H1 (cell line): ENCODE results near the gene CHD2. TPM values are rescaled to one million over a fixed set of nuclear protein-coding genes. Genes with fewer than 3 reads are reported as not detected.

Experiments used
- CTCF ChIA-PET: fragments of 300-600 bp; sonication (Branson Sonifier 250); formaldehyde crosslinking; loops from one replicate; lab custom pipeline; 2021; ENCODE audit not compliant: partially characterized antibody; lab: Charles Lee
- POLR2A ChIA-PET: fragments of 300-600 bp; sonication (Branson Sonifier 250); formaldehyde crosslinking; loops from one replicate; lab custom pipeline; 2021; ENCODE audit warnings: inconsistent platforms; ENCODE audit not compliant: partially characterized antibody; lab: Charles Lee
- DNase-seq, 2 experiments: peaks; one replicate each; pipeline versions ENCODE4 v3.0.0 to v3.0.0-alpha.2; 2010 to 2022; ENCODE audit warnings: low spot score in 2 of 2, low read depth in 1 of 2, mixed read lengths in 1 of 2
- FAIRE-seq: peaks from 2 replicates; lab custom pipeline; 2011; peaks lifted over from hg19 to GRCh38; lab: Jason Lieb, UNC
- H2AFZ ChIP-seq: 2 replicates; pipeline ENCODE4 v1.8.1; 2012; ENCODE audit warnings: low read length, inconsistent platforms
- H2AK5ac ChIP-seq: 2 replicates; pipeline ENCODE4 v1.6.1; 2013; ENCODE audit warnings: low read depth, low read length
- H2BK120ac ChIP-seq: replicated peaks from 2 replicates; pipeline ENCODE3; 2013; ENCODE audit warnings: low read depth, low read length, inconsistent platforms
- H2BK12ac ChIP-seq: 2 replicates; pipeline ENCODE4 v1.6.1; 2013; ENCODE audit warnings: low read depth, low read length
- H2BK15ac ChIP-seq: 2 replicates; pipeline ENCODE4 v1.6.1; 2013; ENCODE audit warnings: low read length
- H2BK20ac ChIP-seq: 2 replicates; pipeline ENCODE4 v1.6.1; 2013; ENCODE audit warnings: low read length
- H2BK5ac ChIP-seq: 2 replicates; pipeline ENCODE4 v1.6.1; 2013; ENCODE audit warnings: low read depth, low read length
- H3K14ac ChIP-seq: 2 replicates; pipeline ENCODE4 v1.6.1; 2013; ENCODE audit warnings: inconsistent platforms; ENCODE audit not compliant: insufficient read length
- H3K18ac ChIP-seq: 2 replicates; pipeline ENCODE4 v1.6.1; 2013; ENCODE audit warnings: low read length; ENCODE audit errors: extremely low read depth
- H3K23ac ChIP-seq: 2 replicates; pipeline ENCODE4 v1.6.1; 2013; ENCODE audit warnings: inconsistent platforms; ENCODE audit not compliant: insufficient read length
- H3K23me2 ChIP-seq: 2 replicates; pipeline ENCODE4 v1.6.1; 2013; ENCODE audit warnings: low read depth, low read length
- H3K27ac ChIP-seq: 2 replicates; pipeline ENCODE4 v1.6.1; 2011; ENCODE audit warnings: low read depth, low read length, inconsistent platforms
- H3K27me3 ChIP-seq, 4 experiments: replicated peaks in 1 of 4; 1 replicate in 1 of 4; 2 replicates in 3 of 4; pipeline versions ENCODE4 v1.6.1 to v1.8.1; 2011 to 2013; ENCODE audit warnings: low read length in 3 of 4, mild to moderate bottlenecking in 3 of 4, inconsistent platforms in 2 of 4, mixed read lengths in 2 of 4, moderate library complexity in 1 of 4; ENCODE audit not compliant: control insufficient read depth in 3 of 4, insufficient read depth in 3 of 4; ENCODE audit errors: extremely low read depth in 1 of 4
- H3K36me3 ChIP-seq, 4 experiments: 2 replicates each; pipeline versions ENCODE4 v1.6.1 to v1.8.1; 2011 to 2013; ENCODE audit warnings: mild to moderate bottlenecking in 4 of 4, low read length in 3 of 4, moderate library complexity in 2 of 4, control low read depth in 1 of 4, inconsistent platforms in 1 of 4; ENCODE audit not compliant: insufficient read depth in 4 of 4, control insufficient read depth in 2 of 4
- H3K4ac ChIP-seq: replicated peaks from 2 replicates; pipeline ENCODE3; 2013; ENCODE audit warnings: low read length, low read depth, mixed read lengths, inconsistent platforms; ENCODE audit not compliant: insufficient read length
- H3K4me1 ChIP-seq, 4 experiments: replicated peaks in 1 of 4; 1 replicate in 1 of 4; 2 replicates in 3 of 4; pipeline versions ENCODE4 v1.6.1 to v1.8.1; 2011 to 2013; ENCODE audit warnings: low read length in 3 of 4, inconsistent platforms in 2 of 4, mixed read lengths in 1 of 4; ENCODE audit not compliant: insufficient read depth in 4 of 4, control insufficient read depth in 3 of 4
- H3K4me2 ChIP-seq, 2 experiments: 2 replicates each; pipeline versions ENCODE4 v1.6.1 to v1.8.1; 2011 to 2013; ENCODE audit warnings: low read depth in 2 of 2, low read length in 2 of 2, control low read depth in 1 of 2, inconsistent platforms in 1 of 2, mild to moderate bottlenecking in 1 of 2; ENCODE audit not compliant: insufficient read depth in 1 of 2
- H3K4me3 ChIP-seq, 4 experiments: fragments of 200-600, 300-600 bp in 1 of 4; sonication (generic), shearing (Covaris generic), sonication (Bioruptor Twin) in 1 of 4; 2 replicates each; pipeline versions ENCODE4 v1.5.1 to v1.8.1; 2011 to 2016; ENCODE audit warnings: low read length in 4 of 4, low read depth in 3 of 4, control low read depth in 2 of 4, inconsistent platforms in 2 of 4, mild to moderate bottlenecking in 2 of 4, mixed read lengths in 1 of 4, moderate library complexity in 1 of 4; ENCODE audit not compliant: insufficient read depth in 2 of 4; ENCODE audit errors: extremely low read depth in 1 of 4
- H3K56ac ChIP-seq: replicated peaks from 2 replicates; pipeline ENCODE3; 2013; ENCODE audit warnings: low read depth, mild to moderate bottlenecking, mixed read lengths, low read length, inconsistent platforms; ENCODE audit not compliant: insufficient read length
- H3K79me1 ChIP-seq: 2 replicates; pipeline ENCODE4 v1.6.1; 2013; ENCODE audit warnings: low read depth, low read length, control low read depth
- H3K79me2 ChIP-seq, 2 experiments: 2 replicates each; pipeline versions ENCODE4 v1.6.1 to v1.8.1; 2012 to 2013; ENCODE audit warnings: low read length in 2 of 2, mild to moderate bottlenecking in 2 of 2, inconsistent platforms in 1 of 2; ENCODE audit not compliant: insufficient read depth in 2 of 2, control insufficient read depth in 1 of 2
- H3K9ac ChIP-seq, 4 experiments: replicated peaks in 1 of 4; 1 replicate in 1 of 4; 2 replicates in 3 of 4; pipeline versions ENCODE4 v1.6.1 to v1.8.1; 2011 to 2013; ENCODE audit warnings: low read depth in 3 of 4, low read length in 3 of 4, control low read depth in 2 of 4, mild to moderate bottlenecking in 2 of 4, moderate library complexity in 2 of 4, inconsistent platforms in 1 of 4; ENCODE audit errors: extremely low read depth in 1 of 4
- H3K9me3 ChIP-seq, 2 experiments: 2 replicates each; pipeline versions ENCODE4 v1.6.1 to v1.8.1; 2012 to 2013; ENCODE audit warnings: mild to moderate bottlenecking in 2 of 2, moderate library complexity in 2 of 2, control low read depth in 1 of 2, inconsistent platforms in 1 of 2, low read depth in 1 of 2, low read length in 1 of 2, mixed read lengths in 1 of 2; ENCODE audit not compliant: insufficient read depth in 2 of 2
- H4K20me1 ChIP-seq, 2 experiments: replicated peaks in 1 of 2; 2 replicates each; pipeline versions ENCODE3 to v1.8.1; 2011 to 2013; ENCODE audit warnings: inconsistent platforms in 2 of 2, low read length in 2 of 2, mild to moderate bottlenecking in 1 of 2; ENCODE audit not compliant: insufficient read depth in 2 of 2, control insufficient read depth in 1 of 2
- H4K5ac ChIP-seq: 2 replicates; pipeline ENCODE4 v1.6.1; 2013; ENCODE audit warnings: low read length, low read depth, mixed read lengths, inconsistent platforms; ENCODE audit not compliant: insufficient read length
- H4K8ac ChIP-seq: 2 replicates; pipeline ENCODE4 v1.8.0; 2013; ENCODE audit warnings: mild to moderate bottlenecking, moderate library complexity, low read length, inconsistent platforms; ENCODE audit not compliant: insufficient read depth; ENCODE audit errors: extremely low read depth
- H4K91ac ChIP-seq: replicated peaks from 2 replicates; pipeline ENCODE3; 2013; ENCODE audit warnings: low read length, mixed read lengths, inconsistent platforms; ENCODE audit not compliant: insufficient read length
- JUN ChIP-seq: IDR thresholded peaks from 2 replicates; pipeline ENCODE4 v1.6.1; 2011; ENCODE audit warnings: low read depth, mild to moderate bottlenecking, improper control_type of control experiment, low read length
- POLR2AphosphoS5 ChIP-seq: IDR thresholded peaks from 2 replicates; pipeline ENCODE4 v1.6.1; 2011; ENCODE audit warnings: low read depth, low read length
- WGBS, 2 experiments: shearing (Covaris generic) in 1 of 2; methylation state at CpG; one replicate each; pipeline versions ENCODE4 v1.1.6 to v1.1.7; 2013 to 2015; ENCODE audit warnings: low lambda C conversion rate in 2 of 2, mixed read lengths in 2 of 2, inconsistent platforms in 1 of 2, low coverage in 1 of 2, missing lambda C conversion rate in 1 of 2; ENCODE audit not compliant: insufficient replicate concordance in 2 of 2, insufficient coverage in 1 of 2, insufficient read length in 1 of 2; ENCODE audit errors: extremely low coverage in 1 of 2, missing lambda C conversion rate in 1 of 2; 5-methylcytosine and 5-hydroxymethylcytosine counted together
- polyA plus RNA-seq, 7 experiments: library from polyadenylated mRNA; depleted of rRNA in 3 of 7; stranded (reverse) in 5 of 7; unstranded in 2 of 7; fragments of >200 nt in 5 of 7; fragments of 200-250 nt in 2 of 7; gene quantifications; 1 replicate in 5 of 7; 2 replicates in 1 of 7; 4 replicates in 1 of 7; pipeline versions ENCODE4 v1.2.1 to v1.2.3, GENCODE V29; 2011 to 2013; ENCODE audit warnings: missing spikeins in 2 of 7, mixed read lengths in 2 of 7
- total RNA-seq: library from RNA; stranded (reverse); fragmentation: NEBNext Ultra II Directional; extraction: Animal tissue kit (Norgen Biotek cat#: 25700); gene quantifications from 2 replicates; pipeline ENCODE4 v1.2.1, GENCODE V29; 2021

CHD2 gene
- total and polyA plus RNA-seq, 2 of the 8 experiments (the other 6 are each of a cell fraction or from before 2014, with no cell fraction given) = 28.8 to 70.0 TPM

- no peak overlapping the region for H2BK12ac ChIP-seq
- no peaks in the 10 kb centered on the region for H3K27me3 ChIP-seq
- ChIA-PET POLR2A (interaction anchor here (1.1 to 1.3 kb wide), 2 partner anchors 20 to 25 kb away, joined by 3 read pairs; no protein-coding TSS in a partner anchor), CTCF (no interaction called here)
- H2AK5ac ChIP-seq = no peak overlapping the region
- no peak overlapping the region for H3K18ac ChIP-seq
- peaks cover 0 to 3% of the 10 kb centered on the region in 2 experiments for H4K20me1 ChIP-seq
- no peak overlapping the region for H4K8ac ChIP-seq
- H3K79me1 ChIP-seq = peaks cover 3% of the 10 kb centered on the region
- H3K36me3 ChIP-seq = peaks cover 43 to 94% (median 72%) of the 10 kb centered on the region in 4 experiments
- H2AFZ ChIP-seq = no peak overlapping the region
- no peaks in the 10 kb centered on the region for H3K4me1 ChIP-seq
- H3K27ac ChIP-seq = no peak overlapping the region
- no peak overlapping the region for H2BK15ac ChIP-seq
- FAIRE-seq (no peak), DNase-seq (no peak)
- H2BK5ac ChIP-seq = no peak overlapping the region
- no peaks in the 10 kb centered on the region for H3K23me2 ChIP-seq
- no peak overlapping the region for H3K23ac ChIP-seq
- no peak overlapping the region for H2BK120ac ChIP-seq
- H3K4me3 ChIP-seq = no peak overlapping the region
- no peak overlapping the region for H2BK20ac ChIP-seq
- no peak overlapping the region for H3K14ac ChIP-seq
- H3K9me3 ChIP-seq = no peaks in the 10 kb centered on the region
- H4K91ac ChIP-seq = no peak overlapping the region
- no peak overlapping the region for H3K9ac ChIP-seq
- H3K79me2 ChIP-seq = no peaks in the 10 kb centered on the region
- H3K56ac ChIP-seq = no peak overlapping the region
- 92% methylated on average over 4 of the region's 4 CpGs; no CpG with 5 or more reads in 1 of the 2 experiments for WGBS, 2 experiments
- no peak overlapping the region for H4K5ac ChIP-seq
- no peak overlapping the region for H3K4ac ChIP-seq
- H3K4me2 ChIP-seq = no peak overlapping the region
- peak; percentile 63; the same call in 1 of the 2 replicates for TF ChIP-seq POLR2AphosphoS5
- TF ChIP-seq JUN = no peak
These were observed 105.0 kb downstream of the CHD2 start for GRCh38 chr15:93005133-93005532.
